ENCODE measurements around the gene TNIK. TPM values are rescaled to one million over a fixed set of nuclear protein-coding genes. Genes with fewer than 3 reads are reported as not detected.

Gene TNIK
- total and polyA plus RNA-seq, 10 of the 15 experiments (the other 5 are each of a cell fraction or from before 2014, with no cell fraction given): 13.9 to 74.3 (median 48.2) TPM

- Histone ChIP-seq H2AFZ (ENCODE audit: control insufficient read depth, low read depth, low read length) (no peak overlapping the region), H3K27me3 (replicated peaks in 1 of 2; ENCODE audit: control insufficient read depth in 2 of 2, insufficient read depth in 2 of 2, low read length in 1 of 2) (no peaks in the 10 kb centered on the region), H3K9ac (ENCODE audit: control insufficient read depth, insufficient read depth, low read length) (no peak overlapping the region), H3K36me3 (ENCODE audit: control insufficient read depth in 2 of 2, insufficient read depth in 2 of 2, low read length in 1 of 2) (peaks cover 3 to 22% of the 10 kb centered on the region in 2 experiments), H3K4me1 (ENCODE audit: control insufficient read depth, insufficient read depth, low read length) (peaks cover 17% of the 10 kb centered on the region), H3K4me2 (ENCODE audit: control insufficient read depth, insufficient read depth) (no peak overlapping the region), H3K4me3 (no peak overlapping the region), H3K27ac (ENCODE audit: control insufficient read depth, insufficient read depth) (peak overlapping the region; percentile 13; the same call in 1 of the 2 replicates), H3K9me3 (replicated peaks; ENCODE audit: control insufficient read depth, insufficient read depth, low read length) (peaks cover 15% of the 10 kb centered on the region), H3K79me2 (ENCODE audit: control insufficient read depth, insufficient read depth, low read length) (peaks cover 4% of the 10 kb centered on the region; the same call in 1 of the 2 replicates), H4K20me1 (ENCODE audit: control insufficient read depth, insufficient read depth) (no peaks in the 10 kb centered on the region)
- no peak for DNase-seq (ENCODE audit: low read depth, low spot score)
- ATAC-seq: peak; percentile 83
- ChIA-PET RAD21 (ENCODE audit: unreplicated experiment) (interaction anchor here (1.0 to 2.6 kb wide), 5 partner anchors 11 to 607 kb away, joined by 3 to 15 read pairs (median 4); no protein-coding TSS in a partner anchor), SMC1A (ENCODE audit: uncharacterized antibody, unreplicated experiment) (interaction anchor here (0.6 to 3.1 kb wide), 21 partner anchors 10 to 598 kb away, joined by 3 to 15 read pairs (median 4); no protein-coding TSS in a partner anchor), CTCF (interaction anchor here (0.8 to 2.5 kb wide), 11 partner anchors 9 to 227 kb away, joined by 3 to 9 read pairs (median 3); no protein-coding TSS in a partner anchor), POLR2A (interaction anchor here (1.2 to 1.6 kb wide), 3 partner anchors 12 to 36 kb away, joined by 3 to 5 read pairs (median 3); no protein-coding TSS in a partner anchor)
- no peak for FAIRE-seq
- no TSS peak for BruUV-seq (replicated peaks)
- WGBS (ENCODE audit: insufficient coverage, insufficient replicate concordance, low lambda C conversion rate, missing lambda C conversion rate): 25% methylated on average over 2 of the region's 2 CpGs
- in situ Hi-C loops (cut with MboI): no loop called here
- intact Hi-C loops (cut with micrococcal nuclease; ENCODE audit: unreplicated experiment): no loop called here
- no peak for TF ChIP-seq DPF2 (IDR thresholded peaks at IDR 0.05)
- TF ChIP-seq GATAD2B (conservative IDR thresholded peaks at IDR 0.05; ENCODE audit: low read depth): no peak
- TF ChIP-seq EP300 (IDR thresholded peaks at IDR 0.05; ENCODE audit: borderline replicate concordance in 1 of 2, control insufficient read depth in 1 of 2, low read depth in 2 of 2, low read length in 2 of 2): peak in 1 of 2 experiments; percentile 25; a peak in 1 of 4 replicates
- no peak for TF ChIP-seq ZBED1 (IDR thresholded peaks at IDR 0.05; ENCODE audit: borderline replicate concordance)
- no peak for TF ChIP-seq EGR1 (IDR thresholded peaks at IDR 0.05; ENCODE audit: borderline replicate concordance in 1 of 2, low read depth in 2 of 2, low read length in 2 of 2)
- TF ChIP-seq, protein P1, sequence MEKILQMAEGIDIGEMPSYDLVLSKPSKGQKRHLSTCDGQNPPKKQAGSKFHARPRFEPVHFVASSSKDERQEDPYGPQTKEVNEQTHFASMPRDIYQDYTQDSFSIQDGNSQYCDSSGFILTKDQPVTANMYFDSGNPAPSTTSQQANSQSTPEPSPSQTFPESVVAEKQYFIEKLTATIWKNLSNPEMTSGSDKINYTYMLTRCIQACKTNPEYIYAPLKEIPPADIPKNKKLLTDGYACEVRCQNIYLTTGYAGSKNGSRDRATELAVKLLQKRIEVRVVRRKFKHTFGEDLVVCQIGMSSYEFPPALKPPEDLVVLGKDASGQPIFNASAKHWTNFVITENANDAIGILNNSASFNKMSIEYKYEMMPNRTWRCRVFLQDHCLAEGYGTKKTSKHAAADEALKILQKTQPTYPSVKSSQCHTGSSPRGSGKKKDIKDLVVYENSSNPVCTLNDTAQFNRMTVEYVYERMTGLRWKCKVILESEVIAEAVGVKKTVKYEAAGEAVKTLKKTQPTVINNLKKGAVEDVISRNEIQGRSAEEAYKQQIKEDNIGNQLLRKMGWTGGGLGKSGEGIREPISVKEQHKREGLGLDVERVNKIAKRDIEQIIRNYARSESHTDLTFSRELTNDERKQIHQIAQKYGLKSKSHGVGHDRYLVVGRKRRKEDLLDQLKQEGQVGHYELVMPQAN (conservative IDR thresholded peaks at IDR 0.05): no peak
- no peak for TF ChIP-seq CREM (IDR thresholded peaks at IDR 0.05; ENCODE audit: low read depth)
- TF ChIP-seq TARDBP (IDR thresholded peaks at IDR 0.05; ENCODE audit: borderline replicate concordance): no peak
- TF ChIP-seq CEBPB (IDR thresholded peaks at IDR 0.05; ENCODE audit: borderline replicate concordance in 1 of 2, low read depth in 2 of 2, low read length in 2 of 2): no peak
- TF ChIP-seq, protein P2, sequence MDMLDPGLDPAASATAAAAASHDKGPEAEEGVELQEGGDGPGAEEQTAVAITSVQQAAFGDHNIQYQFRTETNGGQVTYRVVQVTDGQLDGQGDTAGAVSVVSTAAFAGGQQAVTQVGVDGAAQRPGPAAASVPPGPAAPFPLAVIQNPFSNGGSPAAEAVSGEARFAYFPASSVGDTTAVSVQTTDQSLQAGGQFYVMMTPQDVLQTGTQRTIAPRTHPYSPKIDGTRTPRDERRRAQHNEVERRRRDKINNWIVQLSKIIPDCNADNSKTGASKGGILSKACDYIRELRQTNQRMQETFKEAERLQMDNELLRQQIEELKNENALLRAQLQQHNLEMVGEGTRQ (IDR thresholded peaks at IDR 0.05; ENCODE audit: borderline replicate concordance, low read depth, low read length): no peak
- peak; percentile 54; the same call in 1 of the 2 replicates for TF ChIP-seq MTA2 (IDR thresholded peaks at IDR 0.05; ENCODE audit: low read depth)
- TF ChIP-seq ZNF274 (IDR thresholded peaks at IDR 0.05; ENCODE audit: insufficient read depth, insufficient read length): no peak
- TF ChIP-seq NFYB (IDR thresholded peaks at IDR 0.05; ENCODE audit: insufficient read depth, low read depth, low read length): no peak
- peak; percentile 79 for TF ChIP-seq RUNX3 (IDR thresholded peaks at IDR 0.05; ENCODE audit: low read length)
- TF ChIP-seq ZSCAN29 (IDR thresholded peaks at IDR 0.05): no peak
- TF ChIP-seq TAF1 (IDR thresholded peaks at IDR 0.05; ENCODE audit: borderline replicate concordance, low read depth, low read length): no peak
- TF ChIP-seq REST (IDR thresholded peaks at IDR 0.05; ENCODE audit: low read depth, low read length): no peak
- TF ChIP-seq ASH2L (IDR thresholded peaks at IDR 0.05; ENCODE audit: borderline replicate concordance, low read depth): no peak
- no peak for TF ChIP-seq KLF5 (IDR thresholded peaks at IDR 0.05; ENCODE audit: partially characterized antibody)
Observed at GRCh38 chr3:171225165-171225564, 235.0 kb downstream of the TNIK start.

Data from GM12878 (cell line).